ENCODE data around the gene SLIT1.

SLIT1 gene

DNA sequence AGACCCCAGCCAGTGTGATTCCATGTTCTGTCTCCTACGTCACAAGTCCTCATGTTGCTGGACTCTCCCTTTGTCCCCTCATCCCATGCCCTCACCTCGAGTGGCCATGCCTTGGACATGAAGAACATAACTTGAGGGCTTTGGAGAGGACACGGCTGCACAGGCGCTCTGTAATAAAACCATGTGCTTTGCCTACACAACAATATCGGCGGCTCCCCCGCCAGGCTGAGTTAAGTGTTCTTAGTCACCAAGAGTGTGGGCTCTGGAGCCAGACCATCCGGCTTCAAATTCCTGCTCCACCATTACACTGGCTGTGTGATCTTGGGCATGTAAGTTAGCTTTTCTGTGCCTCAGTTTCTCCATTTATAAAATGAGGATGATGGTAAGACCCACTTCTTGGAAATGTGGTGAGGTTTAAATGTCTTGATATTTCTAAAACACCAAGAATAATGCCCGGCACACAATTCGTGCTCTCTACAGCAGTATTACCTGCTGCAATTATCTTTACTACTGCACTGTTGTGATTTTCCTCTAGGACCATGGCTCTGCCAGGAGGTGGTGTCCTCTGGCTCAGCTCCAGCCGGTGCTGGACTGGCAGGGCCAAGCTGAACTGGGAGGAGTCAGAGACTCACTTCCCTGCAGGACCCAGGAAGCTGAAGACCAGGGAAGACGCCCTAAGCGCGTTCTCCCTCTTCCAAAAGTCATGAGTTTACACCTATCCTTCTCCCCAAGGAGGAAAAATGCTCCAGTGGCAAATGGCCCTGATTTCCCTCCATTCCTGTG, 15.7 kb downstream of the SLIT1 start:
- no peak for DNase-seq

DNA sequence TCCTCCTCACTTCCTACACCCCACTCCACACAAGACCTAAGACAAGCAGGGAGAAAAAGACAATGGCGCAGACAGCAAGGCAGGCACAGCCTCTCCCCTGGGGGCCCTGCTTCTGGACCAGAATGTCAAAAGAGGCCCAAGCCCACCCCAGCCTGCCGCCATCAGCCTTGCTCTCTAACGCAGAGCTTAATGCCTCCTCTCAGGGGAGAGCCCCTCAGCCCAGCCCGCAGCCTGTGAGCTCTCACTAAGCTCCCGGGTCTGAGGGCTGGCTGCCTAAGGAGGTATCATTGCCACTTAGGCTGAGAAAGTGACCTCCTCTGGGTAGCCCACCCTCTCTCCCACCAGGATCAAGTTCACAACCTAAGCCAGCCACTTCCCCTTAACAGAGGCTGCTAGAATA, 16.7 kb downstream of the SLIT1 start:
- DNase-seq = no peak

DNA sequence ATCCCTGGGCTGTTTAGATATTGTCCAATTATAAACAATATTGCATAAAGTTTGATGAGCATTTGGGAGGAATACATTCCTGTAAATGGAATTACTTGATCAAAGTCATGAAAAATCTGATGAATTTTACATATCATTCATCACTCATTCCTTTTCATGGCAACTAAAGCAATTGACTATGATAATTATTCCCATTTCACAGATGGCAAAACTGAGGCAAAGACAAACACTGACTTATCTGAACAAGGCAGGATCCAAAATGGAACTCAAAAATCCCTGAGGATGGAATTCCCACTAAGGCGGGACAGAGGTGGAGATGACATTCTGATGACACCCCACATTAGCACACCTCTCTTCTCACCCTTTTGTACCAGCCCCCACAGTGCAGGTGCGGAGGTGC, 17.1 kb downstream of the SLIT1 start:
- no peak for DNase-seq

DNA sequence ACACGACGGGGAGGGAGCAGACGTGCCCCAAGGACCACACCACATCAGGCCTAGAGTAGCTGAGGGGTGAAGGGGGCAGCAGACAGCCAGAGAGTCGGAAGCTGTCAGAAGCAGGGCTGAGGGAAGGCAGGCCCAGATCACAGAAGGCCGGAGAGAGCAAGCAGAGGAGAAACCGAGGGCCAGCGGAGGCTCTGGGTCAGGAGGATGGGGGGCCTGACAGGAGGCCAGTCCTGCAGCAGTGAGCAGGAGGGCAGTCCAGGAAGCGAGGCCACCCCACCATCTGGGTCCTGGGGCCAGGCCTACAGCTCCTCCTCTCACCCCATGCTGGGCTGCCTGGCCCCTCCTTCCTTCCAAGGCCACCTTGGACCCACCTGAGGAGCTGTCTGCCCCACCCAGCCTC, 20.3 kb downstream of the SLIT1 start:
- DNase-seq = no peak

DNA sequence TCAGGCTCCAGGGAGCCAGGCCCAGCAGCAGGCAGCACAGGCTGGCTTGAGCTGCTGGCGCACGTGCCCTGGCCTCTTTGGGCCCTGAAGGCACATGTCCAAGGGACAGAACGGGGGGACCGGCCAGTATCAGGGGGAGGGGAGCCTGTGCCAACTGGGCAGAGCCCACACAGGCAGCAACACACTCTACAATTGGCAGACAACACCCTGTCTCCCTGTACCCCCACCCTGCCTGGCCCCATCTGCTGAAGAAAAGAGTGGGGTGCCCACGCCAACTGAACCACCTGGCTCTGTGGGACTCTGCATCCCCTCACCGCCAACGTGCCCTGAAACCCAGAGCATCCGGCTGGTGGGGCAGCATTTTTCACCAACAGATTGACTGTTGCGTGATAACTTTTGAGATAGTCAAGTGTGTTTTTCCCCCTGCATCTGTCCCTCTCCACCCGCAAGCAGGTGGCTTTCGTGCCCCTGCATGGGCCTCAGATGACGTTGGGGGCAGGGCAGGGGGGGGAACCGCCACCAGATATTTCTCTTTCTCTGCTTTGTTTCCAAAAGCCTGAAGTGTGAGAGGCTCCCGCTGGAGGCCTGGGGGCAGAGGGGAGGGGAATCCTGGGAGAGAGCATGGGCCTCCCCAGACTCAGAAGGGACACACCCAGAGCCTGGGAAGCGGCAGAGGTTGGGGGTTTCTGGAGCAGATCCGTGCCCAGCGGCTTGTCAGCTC, 21.8 kb downstream of the SLIT1 start:
- DNase-seq = no peak

DNA sequence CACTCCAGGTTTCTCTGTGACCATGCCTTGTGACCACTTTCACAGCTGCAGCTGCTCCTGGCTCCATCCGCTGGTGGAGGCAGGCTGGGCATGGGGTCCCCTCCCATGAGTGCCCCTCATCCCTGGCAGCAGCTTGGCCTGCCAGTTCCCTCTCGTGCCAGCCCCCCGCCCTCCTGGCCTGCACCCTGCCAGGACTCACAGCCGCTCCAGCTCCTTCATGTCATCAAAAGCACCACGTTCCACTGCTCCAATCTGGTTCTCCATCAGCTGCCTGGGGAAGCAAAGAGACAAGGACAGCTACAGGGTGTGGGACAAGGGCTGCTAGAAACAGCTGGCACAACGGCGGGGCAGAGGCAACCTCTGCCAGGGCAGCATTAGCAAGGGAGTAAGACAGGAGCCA, 22.6 kb downstream of the SLIT1 start:
- no peak for DNase-seq

DNA sequence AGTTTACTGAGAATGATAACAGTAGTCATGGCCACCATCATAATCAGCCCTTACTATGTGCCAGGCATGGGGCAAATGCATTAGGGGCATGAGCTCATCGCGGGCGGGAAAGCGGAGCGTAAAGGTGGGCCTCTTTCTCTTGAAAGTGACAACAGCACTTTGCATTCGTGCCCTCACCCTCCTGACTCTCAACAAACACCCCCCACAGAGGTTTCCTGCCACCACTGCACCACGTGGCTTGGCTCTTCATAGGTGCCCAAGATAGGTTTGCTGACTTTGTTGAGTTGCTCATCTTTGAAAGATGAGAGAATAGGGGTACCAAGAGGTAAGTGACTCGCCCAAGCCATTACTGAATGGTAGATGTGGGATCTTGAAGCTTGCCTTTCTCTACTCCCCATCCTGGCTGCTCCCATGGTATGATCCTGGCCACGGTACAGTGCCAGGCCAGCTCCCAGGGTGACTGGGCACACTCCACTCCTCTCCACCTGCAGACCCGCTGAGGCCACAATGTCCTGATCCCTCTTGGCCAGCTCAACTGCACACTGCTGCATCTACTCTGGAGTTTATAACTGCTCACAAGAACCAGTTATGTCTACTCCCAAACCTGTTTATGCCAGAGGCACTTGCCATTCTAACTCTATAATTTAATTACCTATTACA, 26.0 kb downstream of the SLIT1 start:
- DNase-seq = no peak

DNA sequence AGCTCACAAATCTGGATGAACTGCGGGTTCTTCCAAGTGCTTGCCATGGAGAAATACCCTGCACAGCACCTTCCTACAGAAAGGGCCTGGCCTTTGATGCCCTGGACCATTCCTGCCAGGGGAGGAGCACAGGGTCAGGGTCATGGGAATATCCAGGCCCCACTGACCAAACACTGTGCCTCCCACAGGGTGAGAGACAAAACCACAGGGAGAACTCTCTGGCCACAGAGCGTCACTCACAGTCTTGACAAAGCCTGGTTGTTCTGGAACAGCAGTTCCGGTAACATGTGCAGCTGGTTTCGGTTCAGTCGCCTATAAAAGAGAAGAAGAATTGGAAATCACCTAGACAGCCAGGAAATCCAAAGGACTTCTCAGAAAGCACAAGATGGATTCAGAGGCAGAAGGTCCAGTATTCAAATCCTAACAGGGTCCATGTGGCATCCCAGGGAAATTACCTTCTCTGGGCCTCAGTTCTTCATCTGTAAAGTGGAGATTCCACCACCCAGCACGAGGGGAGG, 28.1 kb downstream of the SLIT1 start:
- DNase-seq = no peak

DNA sequence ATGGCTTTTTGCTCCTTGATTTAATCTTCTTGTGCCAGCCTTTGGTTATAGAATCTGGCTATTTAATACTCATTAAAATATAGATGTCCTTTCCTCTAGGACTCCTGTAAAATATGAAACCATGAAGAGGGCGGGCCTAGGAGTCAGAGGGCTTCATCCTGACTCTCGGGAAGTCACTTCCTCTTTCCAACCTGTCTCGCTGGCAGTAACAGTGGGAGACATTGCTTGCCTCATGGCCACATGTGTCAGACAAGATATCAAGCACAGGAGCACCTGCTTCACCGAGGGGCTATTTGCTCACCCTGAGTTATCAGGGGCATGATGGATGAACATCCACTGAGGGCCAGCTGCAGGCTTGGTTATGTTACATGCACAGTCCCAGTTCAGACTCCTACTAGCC, 31.0 kb downstream of the SLIT1 start:
- no peak for DNase-seq

DNA sequence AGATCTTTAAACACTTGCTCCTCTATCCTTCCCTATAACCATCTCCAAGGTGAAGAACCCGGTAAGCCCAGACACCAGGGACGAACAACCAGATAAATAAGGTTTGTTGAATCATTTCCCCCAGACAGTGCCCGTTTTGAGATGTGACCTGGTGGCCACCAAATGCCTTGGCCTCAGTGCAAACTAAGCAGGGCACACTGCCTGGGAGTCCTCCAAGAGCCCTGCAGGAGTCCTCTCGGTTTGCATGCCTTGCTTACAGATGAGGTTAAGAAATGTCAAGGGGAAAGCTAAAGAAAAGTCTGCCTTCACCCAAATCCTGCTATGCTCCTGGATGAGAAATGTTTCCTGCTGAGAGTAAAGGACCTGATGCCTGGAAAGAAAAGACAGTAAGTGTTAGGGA, 31.6 kb downstream of the SLIT1 start:
- DNase-seq = no peak

DNA sequence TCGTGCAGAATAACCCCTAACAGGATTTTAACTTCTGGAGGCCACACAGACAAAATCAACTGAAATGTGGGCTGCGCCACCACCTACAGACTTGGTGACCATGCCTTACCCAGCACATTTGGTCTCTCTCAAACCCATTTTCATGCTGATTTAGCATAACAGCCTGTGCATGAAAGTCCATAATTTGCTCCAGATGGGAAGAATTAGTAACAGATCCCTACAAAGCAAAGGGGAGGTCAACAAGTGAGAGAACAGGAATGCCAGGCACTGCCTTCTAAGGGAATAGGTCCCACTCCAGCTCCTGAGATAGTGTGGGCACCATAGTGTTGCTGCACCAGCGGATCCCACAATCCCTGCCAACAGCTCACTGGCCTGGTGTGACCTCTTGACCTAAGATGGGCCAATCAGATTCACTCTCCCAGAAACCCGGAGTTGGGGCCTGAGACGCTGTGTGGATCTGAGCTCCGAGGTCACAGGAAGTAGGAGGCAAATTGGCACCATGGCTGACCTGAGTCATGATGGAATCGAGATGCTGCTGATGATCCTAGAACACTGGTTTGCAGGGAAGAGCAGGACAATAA, 32.4 kb downstream of the SLIT1 start:
- DNase-seq = no peak

DNA sequence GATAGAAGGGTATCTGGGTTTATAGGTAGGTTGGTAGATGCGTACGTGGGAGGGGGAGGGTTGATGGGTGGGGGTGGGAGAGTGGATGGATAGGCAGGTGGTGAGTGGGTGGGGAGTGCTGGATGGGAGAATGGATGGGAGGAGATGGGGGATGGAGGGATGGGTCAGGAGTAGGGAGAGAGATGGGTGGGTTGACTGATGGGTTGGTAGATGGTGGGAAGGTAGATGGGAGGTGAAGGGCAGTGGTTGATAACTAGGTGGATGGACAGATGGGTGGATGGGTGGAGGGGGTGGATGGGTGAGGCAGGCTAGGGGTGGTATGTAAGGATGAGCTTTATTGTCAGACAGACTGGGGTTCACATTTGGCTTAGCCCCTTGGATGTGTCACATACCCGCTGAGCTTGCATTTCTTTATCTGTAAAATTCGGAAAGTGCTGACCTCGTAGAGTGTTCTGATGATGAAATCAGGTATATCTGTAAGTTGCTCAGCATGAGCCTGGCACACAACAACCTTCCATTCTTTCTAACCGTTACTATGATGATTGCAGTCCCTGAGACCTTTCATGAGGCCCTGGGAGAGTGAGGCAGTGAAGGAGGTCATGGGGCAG, 34.3 kb downstream of the SLIT1 start:
- DNase-seq = no peak

DNA sequence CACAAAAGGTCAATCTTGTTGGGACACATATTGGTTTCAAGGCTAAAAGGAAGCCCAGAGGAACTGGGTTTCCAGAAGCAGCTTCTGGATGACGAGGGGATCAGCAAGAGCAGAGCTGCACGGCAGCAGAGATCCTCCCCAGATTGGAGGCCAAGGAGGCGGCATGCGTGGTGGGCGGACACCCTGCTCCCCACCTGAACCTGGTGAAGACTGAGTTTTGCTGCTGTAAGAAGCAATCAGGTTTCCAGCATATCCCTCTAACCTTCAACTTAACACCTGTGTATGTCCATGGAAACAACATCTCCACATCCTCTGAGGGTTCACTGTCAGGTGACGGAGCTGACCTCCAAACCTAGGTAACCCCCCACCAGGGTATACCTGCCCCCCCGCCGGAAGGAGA, 35.1 kb downstream of the SLIT1 start:
- no peak for DNase-seq

DNA sequence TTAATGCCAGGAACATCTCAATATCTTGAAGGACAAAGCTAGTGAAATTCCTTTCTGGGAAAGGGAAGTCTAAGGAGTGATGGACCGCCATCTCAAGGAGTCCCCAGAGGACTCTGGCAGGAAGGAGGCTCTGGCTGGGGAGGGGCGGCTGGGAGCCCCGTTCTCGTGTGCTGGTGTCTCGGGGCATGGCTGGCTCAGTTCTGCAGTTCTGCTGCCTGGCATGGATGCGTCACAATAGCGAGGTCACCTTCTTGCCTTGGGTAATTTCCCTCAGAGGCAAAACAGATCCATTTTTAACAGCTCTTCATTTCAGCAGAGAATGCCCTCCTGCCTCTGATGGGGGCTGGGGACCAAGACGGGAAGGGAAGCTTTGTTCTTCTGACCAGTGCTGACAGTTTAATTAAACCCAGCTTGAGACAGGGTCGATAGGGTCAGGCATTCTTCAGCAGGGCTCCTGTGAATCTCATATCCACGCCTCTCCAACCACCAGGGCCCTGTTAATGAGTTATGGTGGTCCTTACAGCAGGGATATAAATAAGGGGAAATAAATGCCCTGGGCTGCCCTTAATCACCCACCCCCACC, 35.7 kb downstream of the SLIT1 start:
- peak; percentile 10 for DNase-seq

DNA sequence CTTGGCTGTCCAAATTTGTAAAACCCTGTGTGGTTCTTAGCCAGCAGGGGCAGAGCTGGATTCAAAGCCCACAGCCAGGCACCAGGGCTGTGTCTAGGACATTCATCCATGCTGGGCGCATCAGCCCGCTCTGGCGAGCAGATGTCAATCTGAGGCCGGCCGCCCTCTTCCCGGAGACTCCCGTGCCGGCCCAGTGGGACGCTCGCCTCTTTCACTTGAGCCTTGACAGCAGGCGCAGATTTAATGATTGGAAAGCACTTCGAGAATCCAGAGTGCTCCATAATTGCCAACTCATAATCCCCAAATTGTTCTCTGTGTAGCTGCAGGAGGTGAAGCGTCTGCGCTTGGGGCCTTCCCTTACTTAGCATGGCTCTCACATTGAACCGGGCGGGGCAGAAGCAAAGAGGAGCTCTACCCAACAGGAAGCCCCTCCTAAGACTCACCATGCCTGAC, 36.7 kb downstream of the SLIT1 start:
- DNase-seq = no peak

DNA sequence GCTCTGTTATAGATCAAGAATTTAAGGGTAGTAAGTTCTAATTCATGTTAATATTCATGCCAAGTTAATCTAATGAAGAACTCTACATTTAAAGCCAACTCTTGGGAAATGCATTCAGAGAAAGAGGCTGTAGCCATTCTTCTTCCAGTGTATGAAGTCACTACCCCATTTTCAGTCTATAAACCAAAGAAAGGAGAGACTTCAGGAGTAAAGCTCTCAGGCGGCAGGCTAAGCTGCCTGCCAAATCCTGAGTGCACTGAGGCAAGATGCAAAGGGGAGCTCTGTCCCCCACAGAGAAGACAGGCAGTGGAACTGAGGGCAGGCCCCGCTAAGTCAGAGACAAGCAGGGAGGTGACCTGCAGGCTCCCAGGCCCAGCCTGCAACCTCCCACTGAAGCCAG, 41.5 kb downstream of the SLIT1 start:
- DNase-seq = no peak

DNA sequence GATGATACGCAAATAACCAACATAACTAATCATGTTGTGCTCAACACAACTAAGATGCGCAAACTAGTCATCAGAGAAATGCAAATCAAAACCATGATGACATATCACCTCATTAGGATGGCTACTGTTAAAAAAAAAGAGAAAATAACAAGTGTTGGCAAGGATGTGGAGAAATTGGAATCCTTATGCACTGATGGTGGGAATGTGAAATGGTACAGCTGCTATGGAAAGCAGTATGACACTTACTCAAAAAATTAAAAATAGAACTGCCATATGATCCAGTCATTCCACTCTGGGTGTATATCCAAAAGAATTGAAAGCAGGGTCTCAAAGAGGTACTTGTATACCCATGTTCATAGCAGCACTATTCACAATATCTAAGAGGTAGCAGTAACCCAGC, 42.9 kb downstream of the SLIT1 start:
- no peak for DNase-seq

DNA sequence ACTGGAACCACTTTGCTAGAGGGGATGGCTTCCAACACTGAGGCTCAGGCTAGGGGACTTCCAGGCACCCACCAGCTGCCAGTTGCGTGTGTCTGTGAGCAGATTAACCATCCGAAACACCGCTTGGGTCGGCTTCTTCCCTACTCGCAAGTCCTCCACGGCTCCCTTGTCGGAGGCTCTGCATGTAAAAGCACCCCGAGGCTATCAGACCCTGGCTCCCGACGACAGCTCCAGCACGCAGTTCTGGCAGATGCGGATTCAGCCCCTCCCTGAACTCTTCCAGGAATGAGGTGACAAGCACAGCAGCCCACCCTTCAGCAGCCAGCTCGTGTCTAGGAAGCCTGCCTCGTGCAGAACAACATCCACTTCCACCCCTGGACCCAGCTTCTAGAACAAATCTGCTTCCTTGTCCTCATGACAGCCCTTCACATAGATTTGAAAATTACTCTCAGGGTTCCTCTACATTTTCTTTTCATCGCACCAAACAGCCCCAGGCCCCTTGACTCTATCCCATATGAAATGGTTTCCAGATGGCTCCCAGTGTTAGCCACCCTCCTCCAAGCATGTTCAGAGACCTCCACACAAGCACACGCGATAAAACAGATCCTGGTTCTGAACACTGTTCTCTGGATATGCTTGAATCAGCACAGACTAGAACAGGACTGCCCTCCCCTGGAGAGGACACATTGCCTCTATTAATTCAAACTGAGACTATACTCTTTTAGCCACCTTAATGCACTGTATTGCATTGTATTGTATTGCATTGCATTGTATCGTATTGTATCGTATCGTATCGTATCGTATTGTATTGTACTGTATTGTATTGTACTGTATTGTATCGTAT, 44.6 kb downstream of the SLIT1 start:
- DNase-seq = no peak

DNA sequence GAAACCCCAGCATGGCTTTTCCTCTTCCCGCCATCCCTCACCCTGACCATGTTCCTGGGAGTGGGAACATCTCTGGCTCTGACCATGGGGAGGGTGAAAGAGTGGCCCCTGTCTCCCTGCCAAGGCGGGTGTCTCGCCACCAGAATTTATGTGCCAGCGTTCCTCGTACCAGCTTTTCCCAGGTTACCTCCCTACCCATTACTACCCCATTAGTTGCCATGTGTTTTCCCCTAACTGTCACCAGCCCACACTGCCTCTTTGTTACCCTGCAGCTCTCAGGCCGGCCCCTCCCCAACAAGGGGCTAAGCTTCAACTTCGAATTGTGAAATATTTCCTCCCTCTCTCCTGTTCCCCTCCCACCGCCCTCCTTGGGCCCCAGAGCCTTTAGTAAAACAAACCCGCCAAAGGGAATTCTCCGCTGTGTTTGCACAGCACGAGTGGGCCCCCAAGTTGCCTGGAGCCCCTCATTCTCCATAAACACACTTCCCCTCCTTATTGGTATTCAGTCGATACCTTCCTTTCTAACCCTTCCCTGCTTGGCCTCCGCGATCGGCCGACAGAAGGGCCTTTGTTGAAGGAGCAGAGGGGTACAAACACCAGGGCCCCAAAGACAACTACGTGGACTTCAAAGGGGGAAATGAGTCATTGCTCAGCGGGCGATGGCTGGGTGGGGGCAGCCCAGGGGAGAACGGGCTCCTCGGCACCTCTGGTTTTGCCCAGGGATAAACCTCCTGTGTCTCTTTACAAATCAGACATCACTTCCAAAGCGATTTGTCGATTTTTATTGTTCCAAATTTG, 45.5 kb downstream of the SLIT1 start:
- no peak for DNase-seq

DNA sequence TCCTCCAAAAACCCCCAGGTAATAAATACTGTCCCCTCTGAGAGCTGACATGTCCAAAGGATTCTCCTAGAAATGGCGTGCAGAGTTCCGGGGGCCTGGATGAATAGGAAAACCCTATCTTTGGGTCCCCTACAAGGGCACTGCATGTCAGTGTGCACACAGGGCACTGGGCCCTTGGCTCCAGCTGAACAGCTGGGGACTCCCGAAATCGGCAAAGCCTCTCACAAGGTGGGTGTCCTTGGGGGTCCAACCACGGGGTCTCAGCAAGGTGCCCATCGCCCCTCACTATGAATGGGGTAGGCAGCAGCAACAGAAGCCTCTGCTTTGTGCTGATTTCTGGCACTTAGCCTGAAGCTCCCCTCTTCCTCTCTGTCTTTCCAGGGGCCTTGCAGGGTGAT, 46.1 kb downstream of the SLIT1 start:
- DNase-seq = no peak

DNA sequence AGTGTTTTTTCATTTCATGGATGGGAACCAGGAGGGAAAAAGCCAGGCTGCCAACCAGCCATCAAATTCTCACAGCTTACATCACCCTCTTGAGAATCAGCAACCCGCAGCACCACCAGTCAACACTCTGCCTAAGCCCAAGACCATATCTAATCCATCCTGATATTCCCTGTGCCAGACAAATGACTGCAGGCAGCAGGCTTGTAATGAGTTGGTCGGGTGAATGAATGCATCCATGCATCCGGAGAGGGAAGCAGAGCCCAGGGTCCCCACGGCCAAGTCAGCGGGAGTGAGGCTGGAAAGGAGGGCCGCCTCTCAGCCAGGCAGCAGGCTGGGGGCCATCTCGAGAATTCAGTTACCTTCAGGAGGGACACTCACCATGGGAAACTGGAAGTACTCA, 46.9 kb downstream of the SLIT1 start:
- DNase-seq = no peak

Measured in NCI-H146 (cell line).